Activated CD8-positive, alpha-beta memory T cell treated with anti-CD3 and anti-CD28 coated beads, Interleukin-2, amount 10 ng/mL, durations not matched to agents 7 days and 5 days (primary cell): ENCODE measurements around the gene MAP4K4. TPM values are rescaled to one million over a fixed set of nuclear protein-coding genes. Genes with fewer than 3 reads are reported as not detected.

Experiments
- ATAC-seq: fragments of 150-1000 bp; cut with Tn5 transposase; one replicate; pipeline ENCODE4 v1.10.0; 2021; ENCODE audit warnings: moderate library complexity
- CTCF ChIA-PET: fragments of 350-600 bp; sonication (Branson Sonifier 250); formaldehyde crosslinking; loops from one replicate; lab custom pipeline; 2021; ENCODE audit warnings: antibody characterized with exemption; lab: Charles Lee
- DNase-seq: peaks from one replicate; pipeline ENCODE4 v3.0.0-alpha.2; 2020
- H3K27ac Mint-ChIP-seq: one replicate; pipeline ENCODE4 v1.8.0; 2021; ENCODE audit warnings: mild to moderate bottlenecking, mixed read lengths
- H3K27me3 Mint-ChIP-seq: one replicate; pipeline ENCODE4 v1.8.0; 2021; ENCODE audit warnings: mixed read lengths
- H3K36me3 Mint-ChIP-seq: one replicate; pipeline ENCODE4 v1.8.0; 2021; ENCODE audit warnings: mild to moderate bottlenecking, mixed read lengths
- H3K4me1 Mint-ChIP-seq: one replicate; pipeline ENCODE4 v1.8.0; 2021; ENCODE audit warnings: mixed read lengths
- H3K4me3 Mint-ChIP-seq: one replicate; pipeline ENCODE4 v1.8.0; 2021; ENCODE audit warnings: mild to moderate bottlenecking, moderate library complexity, mixed read lengths
- H3K9me3 Mint-ChIP-seq: one replicate; pipeline ENCODE4 v1.8.0; 2022; ENCODE audit warnings: low read depth, mixed read lengths
- total RNA-seq, 2 experiments: library from RNA; stranded (reverse); gene quantifications; one replicate each; pipeline ENCODE4 v1.2.3, GENCODE V29; 2021

Gene MAP4K4
- total RNA-seq, 2 experiments from 2014 or later: 42.8 to 45.9 TPM

DNA sequence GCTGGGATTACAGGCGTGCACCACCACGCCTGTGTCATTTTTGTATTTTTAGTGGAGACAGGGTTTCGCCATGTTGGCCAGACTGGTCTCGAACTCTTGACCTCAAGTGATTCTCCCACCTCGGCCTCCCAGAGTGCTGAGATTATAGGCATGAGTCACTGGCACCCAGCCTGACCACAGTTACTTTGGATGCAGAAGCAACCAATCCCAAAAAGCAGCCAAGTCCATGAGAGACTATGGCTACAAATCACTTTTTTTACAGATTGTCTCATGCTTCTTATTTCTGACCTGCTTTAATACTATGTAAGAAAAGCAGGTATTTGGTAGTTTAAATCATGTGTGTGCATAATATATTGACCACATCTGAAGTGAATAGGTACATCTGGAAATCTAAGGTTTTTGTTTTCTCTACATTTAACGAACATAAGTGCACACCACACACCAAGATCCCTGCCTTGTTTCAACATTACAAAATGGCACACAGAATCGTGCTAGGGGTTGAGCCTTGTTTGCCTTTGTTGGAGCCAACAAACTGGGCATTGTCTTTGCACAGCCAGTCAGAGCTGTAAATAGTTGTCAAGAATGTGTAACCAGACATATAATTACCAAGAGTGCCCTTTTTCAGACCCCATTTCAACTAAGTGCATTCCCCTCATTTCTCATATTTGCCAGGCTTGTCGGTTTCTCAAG lies 18.3 kb upstream of the MAP4K4 start:
- Mint-ChIP-seq H3K27me3 (no peaks in the 10 kb centered on the region), H3K4me1 (peaks cover 4% of the 10 kb centered on the region), H3K27ac (no peak overlapping the region), H3K4me3 (no peak overlapping the region), H3K9me3 (no peaks in the 10 kb centered on the region), H3K36me3 (no peaks in the 10 kb centered on the region)
- DNase-seq (no peak), ATAC-seq (no peak)
- CTCF ChIA-PET: no interaction called here

DNA sequence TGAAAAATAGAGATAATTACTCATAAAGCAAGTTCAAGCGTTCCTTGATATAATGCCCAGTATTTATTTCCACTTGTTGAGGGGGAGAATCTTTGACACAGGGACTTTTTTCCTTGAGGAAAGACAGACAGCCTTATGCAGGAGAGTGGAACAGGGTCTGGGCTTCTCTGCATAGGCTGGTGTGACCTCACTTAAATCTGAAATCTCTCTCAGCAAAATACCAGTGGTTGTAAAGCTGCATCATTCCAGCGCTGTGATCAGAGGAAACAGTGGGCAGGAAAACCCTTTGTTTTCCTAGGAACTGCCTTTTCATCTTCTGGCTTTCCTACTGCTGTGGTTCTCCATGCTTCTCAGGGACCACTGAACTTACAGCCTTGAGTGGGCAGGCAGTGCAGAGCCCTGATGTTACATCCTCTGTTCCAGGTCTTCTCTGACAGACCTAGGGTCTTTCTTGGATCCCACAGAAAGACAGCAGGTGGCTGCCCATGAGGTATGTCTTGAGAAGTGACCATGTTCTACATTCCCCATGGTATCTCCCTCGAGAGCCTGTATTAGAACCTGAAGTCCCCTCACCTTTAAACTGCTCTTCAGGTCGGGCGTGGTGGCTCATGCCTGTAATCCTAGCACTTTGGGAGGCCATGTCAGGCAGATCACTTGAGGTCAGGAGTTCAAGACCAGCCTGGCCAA lies 17.6 kb upstream of the MAP4K4 start:
- Mint-ChIP-seq H3K4me3 (no peak overlapping the region), H3K27me3 (no peaks in the 10 kb centered on the region), H3K9me3 (no peaks in the 10 kb centered on the region), H3K27ac (no peak overlapping the region), H3K36me3 (no peaks in the 10 kb centered on the region), H3K4me1 (peaks cover 4% of the 10 kb centered on the region)
- ATAC-seq: no peak
- CTCF ChIA-PET: no interaction called here
- DNase-seq: no peak

- Mint-ChIP-seq H3K4me1 (no peaks in the 10 kb centered on the region), H3K27ac (no peak overlapping the region), H3K4me3 (no peak overlapping the region), H3K36me3 (no peaks in the 10 kb centered on the region), H3K9me3 (no peaks in the 10 kb centered on the region), H3K27me3 (no peaks in the 10 kb centered on the region)
- ATAC-seq: no peak
- DNase-seq: no peak
- CTCF ChIA-PET: no interaction called here
Observed at GRCh38 chr2:101682311-101682710, 15.2 kb upstream of the MAP4K4 start.

DNA sequence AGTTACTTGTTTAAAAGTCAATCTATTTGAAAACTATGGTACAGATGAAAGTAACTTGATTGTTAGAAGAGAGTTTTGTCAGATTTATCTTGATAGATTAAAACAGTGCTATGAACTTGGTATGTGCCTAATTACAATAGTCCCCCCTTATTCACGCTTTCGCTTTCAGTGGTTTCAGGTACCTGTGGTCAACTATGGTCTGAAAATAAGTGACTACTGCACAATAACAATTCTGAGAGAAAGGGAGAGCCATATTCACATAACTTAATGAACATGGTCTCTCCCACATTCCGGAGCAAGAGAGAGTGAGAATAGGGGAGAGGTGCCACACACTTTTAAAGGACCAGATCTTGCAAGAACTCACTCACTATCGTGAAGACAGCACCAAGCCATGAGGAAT lies 13.2 kb upstream of the MAP4K4 start:
- no peaks in the 10 kb centered on the region for H3K36me3 Mint-ChIP-seq
- CTCF ChIA-PET: no interaction called here
- no peaks in the 10 kb centered on the region for H3K4me1 Mint-ChIP-seq
- ATAC-seq: no peak
- no peak for DNase-seq
- no peak overlapping the region for H3K27ac Mint-ChIP-seq
- H3K27me3 Mint-ChIP-seq: no peaks in the 10 kb centered on the region
- no peak overlapping the region for H3K4me3 Mint-ChIP-seq
- H3K9me3 Mint-ChIP-seq: no peaks in the 10 kb centered on the region

GRCh38 chr2:101688261-101688660 lies 9.2 kb upstream of the MAP4K4 start:
- ATAC-seq (no peak), DNase-seq (no peak)
- Mint-ChIP-seq H3K36me3 (no peaks in the 10 kb centered on the region), H3K27me3 (peaks cover 3% of the 10 kb centered on the region), H3K4me1 (peaks cover 5% of the 10 kb centered on the region), H3K27ac (no peak overlapping the region), H3K9me3 (no peaks in the 10 kb centered on the region), H3K4me3 (no peak overlapping the region)
- CTCF ChIA-PET: interaction anchor here (1.2 kb wide), 1 partner anchor 9 kb away, joined by 4 read pairs; the partner anchor contains the start of gene MAP4K4

DNA sequence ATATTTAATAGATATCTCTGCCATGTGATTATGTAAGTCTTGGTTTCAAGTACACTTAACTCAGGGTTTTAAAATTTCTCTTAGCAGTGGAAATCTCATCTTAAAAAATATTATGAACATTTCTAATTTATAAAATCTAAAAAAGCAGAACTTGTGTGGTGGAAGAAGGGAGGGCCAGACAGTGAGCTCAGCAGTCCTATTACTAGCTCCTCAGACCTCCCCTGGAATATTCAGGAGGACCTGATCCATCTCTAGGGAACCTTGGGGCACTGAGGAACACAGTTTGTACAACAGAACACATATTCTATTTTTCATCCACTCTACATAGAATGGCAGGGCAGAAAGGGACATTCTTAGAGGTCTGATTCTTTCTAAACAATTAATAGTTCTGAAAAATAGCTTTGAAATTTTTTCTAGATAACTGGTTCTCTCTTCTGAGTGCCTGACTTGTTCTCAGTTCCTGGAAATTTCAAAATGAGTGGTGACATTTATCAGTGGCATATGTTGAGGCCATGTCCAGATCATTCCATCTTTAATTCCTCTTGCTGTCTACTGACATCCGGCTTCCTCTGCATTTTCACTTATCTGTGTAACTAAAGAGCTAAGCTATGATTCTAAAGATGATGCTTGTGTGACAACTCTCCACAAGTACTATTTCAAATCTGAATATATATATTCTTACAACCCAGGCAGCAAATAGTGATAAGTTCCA lies 8.2 kb upstream of the MAP4K4 start:
- H3K36me3 Mint-ChIP-seq: no peaks in the 10 kb centered on the region
- CTCF ChIA-PET: interaction anchor here (0.9 to 1.2 kb wide), 2 partner anchors 8 to 17 kb away, joined by 3 to 4 read pairs; partner anchors contain the start of gene MAP4K4
- peaks cover 5% of the 10 kb centered on the region for H3K4me1 Mint-ChIP-seq
- H3K27me3 Mint-ChIP-seq: peaks cover 5% of the 10 kb centered on the region
- no peak for DNase-seq
- no peak overlapping the region for H3K4me3 Mint-ChIP-seq
- no peaks in the 10 kb centered on the region for H3K9me3 Mint-ChIP-seq
- no peak overlapping the region for H3K27ac Mint-ChIP-seq
- ATAC-seq: no peak

DNA sequence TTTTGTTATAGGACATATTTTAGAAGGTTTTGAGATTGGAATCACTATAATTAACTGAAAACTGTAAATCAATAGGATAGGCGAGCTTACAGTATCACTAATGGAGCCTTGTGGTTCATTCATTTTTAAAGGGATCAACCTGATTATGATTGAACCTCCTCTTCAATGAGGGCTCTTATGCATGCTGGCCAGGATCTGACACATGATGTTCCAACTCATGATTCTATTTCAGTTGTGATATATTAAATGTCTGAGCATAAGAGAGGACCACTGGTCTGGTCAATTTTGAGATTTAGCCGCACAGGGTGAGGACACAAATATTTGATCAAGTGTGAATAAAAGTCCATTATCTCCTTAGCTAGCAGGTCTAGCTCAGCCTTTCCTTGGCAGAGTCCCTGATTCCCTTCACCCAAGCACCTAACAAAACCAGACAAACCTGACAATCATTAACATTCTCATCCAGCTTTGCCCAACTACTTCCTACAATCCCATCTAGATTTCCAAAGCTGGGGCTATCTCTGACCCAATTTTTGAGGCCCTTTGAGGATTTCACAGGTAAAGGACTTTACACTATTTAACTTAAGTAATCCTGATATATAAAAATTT lies 6.9 kb upstream of the MAP4K4 start:
- H3K27ac Mint-ChIP-seq: no peak overlapping the region
- CTCF ChIA-PET: interaction anchor here (0.6 kb wide), 1 partner anchor 128 kb away, joined by 3 read pairs; no protein-coding TSS in a partner anchor
- H3K9me3 Mint-ChIP-seq: no peaks in the 10 kb centered on the region
- ATAC-seq (no peak), DNase-seq (no peak)
- H3K4me1 Mint-ChIP-seq: peaks cover 5% of the 10 kb centered on the region
- H3K36me3 Mint-ChIP-seq: no peaks in the 10 kb centered on the region
- H3K4me3 Mint-ChIP-seq: no peak overlapping the region
- peaks cover 10% of the 10 kb centered on the region for H3K27me3 Mint-ChIP-seq

GRCh38 chr2:101692041-101692440 lies 5.5 kb upstream of the MAP4K4 start:
- no peaks in the 10 kb centered on the region for H3K9me3 Mint-ChIP-seq
- no peak for ATAC-seq
- H3K36me3 Mint-ChIP-seq: no peaks in the 10 kb centered on the region
- no peak overlapping the region for H3K4me3 Mint-ChIP-seq
- DNase-seq: no peak
- peaks cover 19% of the 10 kb centered on the region for H3K27me3 Mint-ChIP-seq
- CTCF ChIA-PET: no interaction called here
- H3K27ac Mint-ChIP-seq: no peak overlapping the region
- peaks cover 13% of the 10 kb centered on the region for H3K4me1 Mint-ChIP-seq

GRCh38 chr2:101692766-101693165 lies 4.7 kb upstream of the MAP4K4 start:
- no peak for ATAC-seq
- Mint-ChIP-seq H3K4me1 (peaks cover 13% of the 10 kb centered on the region), H3K27ac (no peak overlapping the region), H3K4me3 (no peak overlapping the region), H3K9me3 (no peaks in the 10 kb centered on the region), H3K27me3 (peaks cover 19% of the 10 kb centered on the region), H3K36me3 (no peaks in the 10 kb centered on the region)
- CTCF ChIA-PET: no interaction called here
- no peak for DNase-seq

GRCh38 chr2:101693991-101694588 lies 3.4 kb upstream of the MAP4K4 start:
- H3K36me3 Mint-ChIP-seq: no peaks in the 10 kb centered on the region
- no peak for ATAC-seq
- H3K27me3 Mint-ChIP-seq: peaks cover 19% of the 10 kb centered on the region
- H3K27ac Mint-ChIP-seq: no peak overlapping the region
- H3K9me3 Mint-ChIP-seq: no peaks in the 10 kb centered on the region
- no peak overlapping the region for H3K4me3 Mint-ChIP-seq
- CTCF ChIA-PET: interaction anchor here (1.3 kb wide), 1 partner anchor 23 kb away, joined by 3 read pairs; no protein-coding TSS in a partner anchor
- no peak for DNase-seq
- peaks cover 13% of the 10 kb centered on the region for H3K4me1 Mint-ChIP-seq

DNA sequence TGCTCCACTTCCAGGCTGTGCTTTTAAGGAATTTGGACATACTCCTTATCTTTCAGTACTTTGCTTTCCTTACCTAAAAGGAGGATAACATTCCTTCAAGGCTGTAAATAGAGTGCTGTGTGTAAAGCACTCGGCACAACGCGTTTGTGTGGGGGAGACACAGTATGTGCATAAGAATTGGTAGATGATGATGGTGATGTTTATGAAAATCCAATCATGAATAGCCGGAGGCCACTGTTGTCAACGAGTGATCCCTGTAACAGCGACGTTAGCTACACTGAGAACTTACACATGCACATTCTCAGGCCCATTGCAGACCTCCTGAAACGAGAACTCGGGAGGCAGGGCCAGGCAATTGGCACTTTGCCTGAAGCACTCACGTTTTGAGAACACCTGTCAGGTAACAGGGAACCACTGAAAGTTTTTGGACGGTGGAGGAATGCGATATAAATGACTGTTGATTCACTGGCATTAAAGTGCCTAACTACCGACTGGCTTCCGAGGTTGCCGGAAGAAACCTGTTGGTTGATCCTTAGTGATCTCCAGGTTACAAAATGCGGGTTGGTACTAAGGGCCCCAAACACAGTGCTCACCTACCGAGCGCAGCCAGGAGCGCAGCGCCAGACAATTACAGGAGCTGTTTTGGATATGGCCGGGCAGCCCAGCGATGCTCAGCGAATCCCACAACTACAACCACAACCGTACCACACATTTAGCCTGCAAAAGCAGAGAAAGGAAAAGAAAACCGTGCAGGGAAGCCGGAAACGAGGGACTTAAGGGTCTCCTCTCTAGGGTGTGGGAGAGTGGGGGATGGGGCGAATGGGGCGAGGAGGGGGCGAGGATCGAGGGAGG lies 1.0 kb upstream of the MAP4K4 start:
- ATAC-seq (no peak), DNase-seq (no peak)
- Mint-ChIP-seq H3K4me3 (peak overlapping the region; percentile 73), H3K27me3 (peaks cover 16% of the 10 kb centered on the region), H3K27ac (peak overlapping the region; percentile 71), H3K9me3 (no peaks in the 10 kb centered on the region), H3K4me1 (peaks cover 15% of the 10 kb centered on the region), H3K36me3 (peaks cover 5% of the 10 kb centered on the region)
- CTCF ChIA-PET: interaction anchor here (0.9 to 2.2 kb wide), 8 partner anchors 8 to 355 kb away, joined by 3 to 8 read pairs (median 4); no protein-coding TSS in a partner anchor
